ENCODE measurements around the gene BMF. TPM values are rescaled to one million over a fixed set of nuclear protein-coding genes. Genes with fewer than 3 reads are reported as not detected.

BMF gene
- total RNA-seq, 1 donor from 2014 or later: 46.6 TPM

DNA sequence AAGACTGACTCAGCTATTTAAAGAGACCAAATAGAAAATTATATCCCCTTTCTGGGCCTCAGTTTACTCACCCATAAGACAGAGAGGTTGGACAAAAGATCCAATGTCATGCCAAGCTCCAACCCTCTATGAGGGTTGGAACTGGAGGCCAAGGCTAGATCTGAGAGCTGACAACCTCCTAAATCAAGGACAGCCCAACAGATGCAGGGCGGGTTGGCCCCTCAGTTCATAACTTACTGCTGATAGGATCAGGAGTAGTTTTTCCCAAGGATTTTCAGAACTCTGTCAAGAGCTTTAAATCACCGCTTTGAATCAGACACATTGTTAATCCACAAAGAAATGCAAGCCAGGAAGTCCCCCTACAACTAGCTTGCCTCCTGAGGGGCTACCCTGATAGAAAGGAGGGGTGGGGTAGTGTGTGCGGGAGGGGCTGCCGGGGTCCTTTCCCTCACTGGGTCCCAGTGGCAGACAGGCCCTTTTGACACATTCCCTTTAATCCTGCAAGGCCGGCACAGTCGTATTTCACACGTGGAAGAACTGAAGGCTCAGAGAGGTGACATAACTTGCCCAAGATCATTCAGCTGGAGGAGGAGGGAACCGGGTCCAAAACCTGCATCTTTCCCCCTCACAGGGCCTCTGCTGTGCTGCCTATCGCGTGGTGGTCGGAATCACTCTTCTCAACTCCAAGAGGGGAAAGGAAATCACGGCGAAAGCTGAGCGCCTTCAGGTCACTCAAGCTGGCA lies 21.4 kb downstream of the BMF start:
- TF ChIP-seq, protein P1, sequence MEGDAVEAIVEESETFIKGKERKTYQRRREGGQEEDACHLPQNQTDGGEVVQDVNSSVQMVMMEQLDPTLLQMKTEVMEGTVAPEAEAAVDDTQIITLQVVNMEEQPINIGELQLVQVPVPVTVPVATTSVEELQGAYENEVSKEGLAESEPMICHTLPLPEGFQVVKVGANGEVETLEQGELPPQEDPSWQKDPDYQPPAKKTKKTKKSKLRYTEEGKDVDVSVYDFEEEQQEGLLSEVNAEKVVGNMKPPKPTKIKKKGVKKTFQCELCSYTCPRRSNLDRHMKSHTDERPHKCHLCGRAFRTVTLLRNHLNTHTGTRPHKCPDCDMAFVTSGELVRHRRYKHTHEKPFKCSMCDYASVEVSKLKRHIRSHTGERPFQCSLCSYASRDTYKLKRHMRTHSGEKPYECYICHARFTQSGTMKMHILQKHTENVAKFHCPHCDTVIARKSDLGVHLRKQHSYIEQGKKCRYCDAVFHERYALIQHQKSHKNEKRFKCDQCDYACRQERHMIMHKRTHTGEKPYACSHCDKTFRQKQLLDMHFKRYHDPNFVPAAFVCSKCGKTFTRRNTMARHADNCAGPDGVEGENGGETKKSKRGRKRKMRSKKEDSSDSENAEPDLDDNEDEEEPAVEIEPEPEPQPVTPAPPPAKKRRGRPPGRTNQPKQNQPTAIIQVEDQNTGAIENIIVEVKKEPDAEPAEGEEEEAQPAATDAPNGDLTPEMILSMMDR (IDR thresholded peaks at IDR 0.05): no peak
- Mint-ChIP-seq H3K27me3 (ENCODE audit: unreplicated experiment) (no peaks in the 10 kb centered on the region), H3K4me3 (ENCODE audit: unreplicated experiment) (no peak overlapping the region), H3K36me3 (ENCODE audit: unreplicated experiment) (peaks cover 19% of the 10 kb centered on the region), H3K4me1 (ENCODE audit: unreplicated experiment) (peaks cover 76% of the 10 kb centered on the region), H3K27ac (ENCODE audit: unreplicated experiment) (peak overlapping the region; percentile 27), H3K9me3 (ENCODE audit: unreplicated experiment) (no peaks in the 10 kb centered on the region)
- DNase-seq (ENCODE audit: extremely low spot score, unreplicated experiment): no peak

DNA sequence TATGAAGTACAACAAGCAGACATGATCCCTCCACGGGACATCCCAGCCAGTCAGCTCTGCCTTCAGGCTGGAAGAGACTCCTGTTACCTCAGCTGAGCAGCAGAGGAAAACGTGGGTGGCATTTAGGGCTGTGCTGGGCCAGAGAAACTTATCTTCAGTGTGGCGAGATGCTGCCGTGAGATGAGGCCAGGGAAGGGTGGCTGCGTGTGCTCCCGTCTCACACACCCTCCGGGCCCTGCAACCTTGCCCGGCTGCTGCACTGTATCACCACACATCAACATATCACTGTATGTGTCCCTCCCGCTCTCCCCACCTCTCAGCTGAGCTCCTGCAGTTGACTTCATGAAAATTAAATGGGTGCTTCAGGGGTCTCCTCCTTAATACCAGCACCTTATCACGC lies 23.4 kb downstream of the BMF start:
- Mint-ChIP-seq H3K4me3 (ENCODE audit: unreplicated experiment) (no peak overlapping the region), H3K27me3 (ENCODE audit: unreplicated experiment) (no peaks in the 10 kb centered on the region), H3K36me3 (ENCODE audit: unreplicated experiment) (peaks cover 9% of the 10 kb centered on the region), H3K4me1 (ENCODE audit: unreplicated experiment) (peaks cover 82% of the 10 kb centered on the region), H3K9me3 (ENCODE audit: unreplicated experiment) (no peaks in the 10 kb centered on the region), H3K27ac (ENCODE audit: unreplicated experiment) (peak overlapping the region; percentile 52)
- TF ChIP-seq, protein P1 (IDR thresholded peaks at IDR 0.05): no peak
- no peak for DNase-seq (ENCODE audit: extremely low spot score, unreplicated experiment)

DNA sequence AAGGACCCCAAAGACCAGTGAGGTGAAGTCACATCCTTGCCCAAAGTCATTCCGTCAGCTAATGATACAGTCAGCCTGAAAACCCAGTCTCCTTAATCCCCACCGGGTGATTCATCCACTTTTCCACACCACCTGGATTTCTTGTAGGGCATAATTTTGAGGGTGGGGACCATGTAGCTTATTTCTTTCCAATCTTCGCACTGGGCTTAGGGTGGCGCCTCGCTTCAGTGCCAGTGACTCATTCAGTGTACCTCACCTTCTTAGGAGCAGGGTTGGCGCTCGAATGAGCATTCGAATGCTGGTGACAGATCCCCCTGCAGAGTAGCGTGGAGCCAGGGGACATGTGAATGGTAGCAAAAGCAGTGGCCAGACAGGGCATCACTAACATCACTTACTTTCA lies 24.0 kb downstream of the BMF start:
- Mint-ChIP-seq H3K27me3 (ENCODE audit: unreplicated experiment) (no peaks in the 10 kb centered on the region), H3K27ac (ENCODE audit: unreplicated experiment) (no peak overlapping the region), H3K36me3 (ENCODE audit: unreplicated experiment) (peaks cover 5% of the 10 kb centered on the region), H3K4me1 (ENCODE audit: unreplicated experiment) (peaks cover 76% of the 10 kb centered on the region), H3K4me3 (ENCODE audit: unreplicated experiment) (no peak overlapping the region), H3K9me3 (ENCODE audit: unreplicated experiment) (no peaks in the 10 kb centered on the region)
- TF ChIP-seq, protein P1 (IDR thresholded peaks at IDR 0.05): no peak
- no peak for DNase-seq (ENCODE audit: extremely low spot score, unreplicated experiment)

DNA sequence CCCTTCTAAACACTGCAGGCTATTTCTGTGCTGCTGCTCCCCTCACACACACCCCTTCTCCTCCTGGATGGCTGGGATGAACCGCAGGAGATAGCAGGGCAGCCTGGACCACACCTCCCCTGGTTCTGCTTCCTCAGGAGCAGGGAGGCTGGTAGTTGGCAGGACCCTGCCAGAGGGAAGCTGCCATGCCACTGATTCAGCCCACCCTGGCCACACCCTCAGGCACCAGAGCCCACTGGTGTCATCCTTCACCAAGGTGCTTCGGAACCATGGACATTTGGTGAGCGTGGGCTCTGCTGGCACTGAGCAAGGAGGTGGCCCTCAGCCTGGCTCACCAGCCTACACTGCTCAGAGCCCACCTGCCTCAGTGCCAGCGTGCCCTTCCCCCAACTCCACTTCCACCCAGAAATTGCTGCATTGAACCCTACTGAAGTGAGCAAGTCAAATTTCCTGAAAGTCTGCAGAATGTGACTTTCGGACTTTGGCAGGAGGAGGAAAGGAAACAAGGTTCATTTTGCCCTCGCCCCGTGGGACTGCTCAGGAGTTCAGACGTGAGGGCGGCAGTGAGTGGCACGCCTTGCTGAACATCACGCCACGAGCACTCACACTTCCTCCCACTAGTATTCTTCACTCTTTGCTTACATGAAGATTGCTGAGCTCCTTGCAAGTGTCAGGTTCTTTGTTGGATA lies 26.3 kb downstream of the BMF start:
- Mint-ChIP-seq H3K4me1 (ENCODE audit: unreplicated experiment) (peaks cover 56% of the 10 kb centered on the region), H3K36me3 (ENCODE audit: unreplicated experiment) (no peaks in the 10 kb centered on the region), H3K27ac (ENCODE audit: unreplicated experiment) (peak overlapping the region; percentile 88), H3K9me3 (ENCODE audit: unreplicated experiment) (no peaks in the 10 kb centered on the region), H3K27me3 (ENCODE audit: unreplicated experiment) (no peaks in the 10 kb centered on the region), H3K4me3 (ENCODE audit: unreplicated experiment) (peak overlapping the region; percentile 62)
- no peak for DNase-seq (ENCODE audit: extremely low spot score, unreplicated experiment)
- TF ChIP-seq, protein P1 (IDR thresholded peaks at IDR 0.05): no peak

DNA sequence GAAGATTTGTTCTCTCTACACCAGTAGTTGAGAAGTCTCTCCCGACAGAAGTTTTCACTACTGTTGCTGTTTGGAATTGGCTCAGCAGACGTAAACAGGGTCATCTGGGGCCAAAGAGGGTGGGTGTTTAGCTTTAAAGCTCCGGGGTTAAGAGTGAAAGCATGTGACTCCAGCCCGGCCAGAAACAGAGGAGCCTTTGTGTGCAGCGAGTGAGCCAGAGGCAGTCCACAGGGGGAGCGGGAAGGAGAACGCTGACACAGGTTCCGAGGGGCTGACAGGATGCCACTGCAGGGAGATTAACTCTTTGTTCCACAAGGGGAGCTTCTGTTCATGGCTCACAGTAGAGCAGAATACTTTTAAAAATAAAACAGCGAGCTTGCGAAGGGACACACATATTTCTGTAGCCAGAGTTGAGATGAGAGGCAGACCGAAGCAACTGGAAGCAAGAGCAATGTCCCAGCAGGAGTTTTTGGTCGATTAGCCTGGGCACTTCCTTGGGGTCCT lies 26.9 kb downstream of the BMF start:
- H3K4me1 Mint-ChIP-seq (ENCODE audit: unreplicated experiment): peaks cover 50% of the 10 kb centered on the region
- H3K27me3 Mint-ChIP-seq (ENCODE audit: unreplicated experiment): no peaks in the 10 kb centered on the region
- H3K4me3 Mint-ChIP-seq (ENCODE audit: unreplicated experiment): peak overlapping the region; percentile 62
- H3K36me3 Mint-ChIP-seq (ENCODE audit: unreplicated experiment): no peaks in the 10 kb centered on the region
- no peaks in the 10 kb centered on the region for H3K9me3 Mint-ChIP-seq (ENCODE audit: unreplicated experiment)
- peak overlapping the region; percentile 88 for H3K27ac Mint-ChIP-seq (ENCODE audit: unreplicated experiment)
- no peak for DNase-seq (ENCODE audit: extremely low spot score, unreplicated experiment)
- TF ChIP-seq, protein P1 (IDR thresholded peaks at IDR 0.05): peak; percentile 6

Measured in osteocyte (in vitro differentiated cells).